Endothelial cell of umbilical vein (primary cell): ENCODE data around the gene RNF183. TPM values are rescaled to one million over a fixed set of nuclear protein-coding genes. Genes with fewer than 3 reads are reported as not detected.

Experiments used
- BruUV-seq: library from RNA; stranded (reverse); fragments of 400-500 nt; replicated peaks from 2 replicates; lab custom pipeline; 2021; lab: Mats Ljungman, UMichigan
- CTCF ChIA-PET: fragments of 300-600, 350-600 bp; sonication (Branson Sonifier 250); formaldehyde crosslinking; loops from one replicate; lab custom pipeline; 2021; ENCODE audit warnings: antibody characterized with exemption, inconsistent platforms; lab: Charles Lee
- POLR2A ChIA-PET: fragments of 300-600, 350-600 bp; sonication (Branson Sonifier 250); formaldehyde crosslinking; loops from one replicate; lab custom pipeline; 2021; ENCODE audit warnings: antibody characterized with exemption, inconsistent platforms; lab: Charles Lee
- DNase-seq: peaks from one replicate; pipeline ENCODE4 v3.0.0-alpha.2; 2011; ENCODE audit warnings: low read depth, low spot score
- FAIRE-seq: peaks from 2 replicates; lab custom pipeline; 2011; peaks lifted over from hg19 to GRCh38; lab: Jason Lieb, UNC
- H2AFZ ChIP-seq: 2 replicates; pipeline ENCODE4 v1.6.0; 2012; ENCODE audit warnings: low read depth, low read length, control low read depth, inconsistent platforms
- H3K27ac ChIP-seq: 2 replicates; pipeline ENCODE4 v1.5.1; 2011; ENCODE audit warnings: low read depth, mild to moderate bottlenecking, control low read depth, low read length, moderate library complexity; ENCODE audit not compliant: insufficient read depth
- H3K27me3 ChIP-seq, 2 experiments: 2 replicates each; pipeline versions ENCODE4 v1.6.0 to v1.6.1; 2011; ENCODE audit warnings: low read length in 2 of 2, mixed read lengths in 1 of 2; ENCODE audit not compliant: control insufficient read depth in 2 of 2, insufficient read depth in 2 of 2
- H3K36me3 ChIP-seq, 2 experiments: 2 replicates in 1 of 2; 3 replicates in 1 of 2; pipeline ENCODE4 v1.5.1; 2011; ENCODE audit warnings: low read length in 2 of 2, mild to moderate bottlenecking in 1 of 2, moderate library complexity in 1 of 2; ENCODE audit not compliant: control insufficient read depth in 2 of 2, insufficient read depth in 2 of 2; ENCODE audit errors: extremely low read depth in 1 of 2
- H3K4me1 ChIP-seq: 3 replicates; pipeline ENCODE4 v1.5.1; 2011; ENCODE audit warnings: mild to moderate bottlenecking, low read length; ENCODE audit not compliant: control insufficient read depth, insufficient read depth; ENCODE audit errors: extremely low read depth
- H3K4me2 ChIP-seq: 2 replicates; pipeline ENCODE4 v1.6.1; 2011; ENCODE audit warnings: low read length, control low read depth, mixed read lengths; ENCODE audit not compliant: insufficient read depth
- H3K4me3 ChIP-seq, 3 experiments: fragments of 200-600 bp in 1 of 3; sonication (generic), shearing (Covaris generic) in 1 of 3; replicated peaks in 1 of 3; 2 replicates each; pipeline ENCODE4 v1.5.1; 2011 to 2016; ENCODE audit warnings: control low read depth in 3 of 3, low read length in 3 of 3, mild to moderate bottlenecking in 2 of 3, inconsistent platforms in 1 of 3, low read depth in 1 of 3, moderate library complexity in 1 of 3; ENCODE audit not compliant: insufficient read depth in 1 of 3
- H3K79me2 ChIP-seq: 2 replicates; pipeline ENCODE4 v1.6.0; 2012; ENCODE audit warnings: low read length, inconsistent platforms; ENCODE audit not compliant: control insufficient read depth, insufficient read depth
- H3K9ac ChIP-seq: replicated peaks from 2 replicates; pipeline ENCODE3; 2011; ENCODE audit warnings: low read length, control low read depth; ENCODE audit not compliant: insufficient read depth; ENCODE audit errors: extremely low read depth
- H3K9me1 ChIP-seq: replicated peaks from 3 replicates; pipeline ENCODE4 v1.6.0; 2011; ENCODE audit warnings: mild to moderate bottlenecking, low read length; ENCODE audit not compliant: control insufficient read depth, insufficient read depth; ENCODE audit errors: extremely low read depth
- H3K9me3 ChIP-seq: replicated peaks from 2 replicates; pipeline ENCODE4 v1.5.1; 2012; ENCODE audit warnings: low read length, inconsistent platforms; ENCODE audit not compliant: control insufficient read depth, insufficient read depth
- H4K20me1 ChIP-seq: replicated peaks from 2 replicates; pipeline ENCODE3; 2011; ENCODE audit warnings: mild to moderate bottlenecking, low read length; ENCODE audit not compliant: control insufficient read depth, insufficient read depth; ENCODE audit errors: extremely low read depth
- FOS ChIP-seq: IDR thresholded peaks from 2 replicates; pipeline ENCODE4 v1.6.1; 2011; ENCODE audit warnings: mild to moderate bottlenecking, low read length, moderate library complexity, borderline replicate concordance; ENCODE audit not compliant: insufficient read depth
- GATA2 ChIP-seq: IDR thresholded peaks from 2 replicates; pipeline ENCODE4 v1.7.0; 2011; ENCODE audit warnings: low read depth, mild to moderate bottlenecking, moderate library complexity, mixed read lengths, low read length; ENCODE audit not compliant: insufficient read length, insufficient read depth
- JUN ChIP-seq: IDR thresholded peaks from 2 replicates; pipeline ENCODE4 v1.6.1; 2011; ENCODE audit warnings: borderline replicate concordance, low read depth; ENCODE audit not compliant: insufficient read length, insufficient read depth
- MYC ChIP-seq: IDR thresholded peaks from one replicate; pipeline ENCODE4 v1.6.1; 2011; ENCODE audit warnings: mild to moderate bottlenecking, low read depth, low read length
- POLR2A ChIP-seq: IDR thresholded peaks from 2 replicates; pipeline ENCODE4 v1.6.1; 2012; ENCODE audit warnings: low read depth, mild to moderate bottlenecking, control low read depth, low read length
- POLR2AphosphoS5 ChIP-seq: IDR thresholded peaks from 2 replicates; pipeline ENCODE4 v1.6.1; 2012; ENCODE audit warnings: low read depth, mild to moderate bottlenecking, control low read depth, low read length, moderate library complexity; ENCODE audit not compliant: insufficient read depth
- dilution Hi-C: fragments of 300-500 bp; cut with MboI; formaldehyde crosslinking; loops from one replicate; pipeline ENCODE4 v1.15.0; 2019; ENCODE audit warnings: low sequenced_read_pairs; ENCODE audit not compliant: extremely low pct_ligation_motif_present
- intact Hi-C: fragments of 100-400 bp; cut with micrococcal nuclease; formaldehyde crosslinking; loops from one replicate; pipeline ENCODE4 v1.10.0; 2022
- polyA plus RNA-seq, 4 experiments: library from polyadenylated mRNA; depleted of rRNA in 3 of 4; stranded (reverse) in 3 of 4; unstranded in 1 of 4; fragments of >200 nt; gene quantifications; 2 replicates each; pipeline versions ENCODE4 v1.2.1 to v1.2.3, GENCODE V29; 2011 to 2012; ENCODE audit warnings: missing spikeins in 1 of 4
- total RNA-seq: library from RNA; stranded (reverse); gene quantifications from 2 replicates; pipeline ENCODE4 v1.2.3, GENCODE V29; 2021
- TF ChIP-seq, protein P1 (sequence below): IDR thresholded peaks from 2 replicates; pipeline ENCODE4 v1.6.1; 2011; ENCODE audit not compliant: insufficient read depth, insufficient read length
- TF ChIP-seq, protein P2 (sequence below), 2 donors: IDR thresholded peaks; 1 replicate in 1 of 2; 2 replicates in 1 of 2; pipeline ENCODE4 v1.5.1; 2011; ENCODE audit warnings: low read length in 2 of 2, mild to moderate bottlenecking in 2 of 2, moderate library complexity in 2 of 2, control low read depth in 1 of 2, inconsistent platforms in 1 of 2, low read depth in 1 of 2; ENCODE audit not compliant: insufficient read depth in 1 of 2; ENCODE audit errors: extremely low read depth in 1 of 2

Gene RNF183
- total and polyA plus RNA-seq, 2 donors (not counting 3 experiments of a cell fraction or from before 2014, with no cell fraction given) = not detected

DNA sequence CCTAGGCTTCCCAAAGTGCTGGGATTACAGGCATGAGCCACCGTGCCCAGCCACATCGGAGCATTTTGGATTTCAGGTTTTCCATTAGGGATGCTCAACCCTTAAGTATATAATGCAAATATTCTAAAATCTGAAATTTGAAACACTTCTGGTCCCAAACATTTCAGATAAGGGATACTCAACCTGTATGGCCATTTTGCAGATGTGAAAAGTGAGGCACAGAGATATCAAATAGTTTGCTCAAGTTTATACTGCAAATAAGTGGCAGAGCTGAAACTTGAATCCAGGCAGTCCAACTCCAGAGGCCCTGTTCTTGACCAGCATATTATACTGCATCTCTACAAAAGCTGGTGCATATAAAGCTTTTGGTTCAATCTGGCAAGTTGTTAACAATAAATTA lies 34.5 kb upstream of the RNF183 start:
- Histone ChIP-seq H3K4me3 (no peak overlapping the region), H3K27ac (no peak overlapping the region), H3K4me2 (no peak overlapping the region), H3K4me1 (peaks cover 8% of the 10 kb centered on the region), H3K9ac (no peak overlapping the region), H3K9me3 (no peaks in the 10 kb centered on the region), H3K79me2 (no peaks in the 10 kb centered on the region), H3K27me3 (peaks cover 0 to 5% of the 10 kb centered on the region in 2 experiments), H3K9me1 (no peaks in the 10 kb centered on the region), H4K20me1 (no peaks in the 10 kb centered on the region), H3K36me3 (no peaks in the 10 kb centered on the region), H2AFZ (no peak overlapping the region)
- intact Hi-C loops = no loop called here
- BruUV-seq = no TSS peak
- TF ChIP-seq JUN (no peak), POLR2AphosphoS5 (no peak), POLR2A (no peak), MYC (no peak), GATA2 (no peak), FOS (no peak)
- TF ChIP-seq, protein P1, sequence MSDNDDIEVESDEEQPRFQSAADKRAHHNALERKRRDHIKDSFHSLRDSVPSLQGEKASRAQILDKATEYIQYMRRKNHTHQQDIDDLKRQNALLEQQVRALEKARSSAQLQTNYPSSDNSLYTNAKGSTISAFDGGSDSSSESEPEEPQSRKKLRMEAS = no peak
- CTCF ChIA-PET = no interaction called here
- POLR2A ChIA-PET = interaction anchor here (0.6 kb wide), 1 partner anchor 69 kb away, joined by 3 read pairs; no protein-coding TSS in a partner anchor
- DNase-seq (no peak), FAIRE-seq (no peak)
- dilution Hi-C loops = no loop called here

DNA sequence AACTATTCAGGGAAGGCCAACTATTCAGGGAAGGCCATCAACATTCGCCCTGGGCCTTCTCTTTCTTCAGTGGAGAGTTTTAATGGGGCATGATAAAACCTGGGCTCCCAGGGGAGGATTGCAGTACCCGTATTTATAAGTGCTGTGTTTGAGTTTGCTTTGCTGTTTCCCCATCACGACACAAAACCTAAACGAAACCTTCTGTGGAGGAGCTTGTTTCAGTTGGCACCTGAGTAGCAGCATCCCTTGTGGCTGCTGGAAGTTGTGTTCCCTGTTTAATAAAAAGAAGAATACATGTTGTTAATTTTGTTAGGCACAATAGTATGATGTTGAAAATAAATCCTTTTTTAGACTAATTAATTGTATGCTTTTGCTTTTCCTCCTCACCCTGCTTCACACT lies 28.6 kb upstream of the RNF183 start:
- Histone ChIP-seq H3K27ac (no peak overlapping the region), H4K20me1 (no peaks in the 10 kb centered on the region), H3K9me3 (no peaks in the 10 kb centered on the region), H3K27me3 (peaks cover 0 to 5% of the 10 kb centered on the region in 2 experiments), H3K9ac (no peak overlapping the region), H3K4me2 (no peak overlapping the region), H3K36me3 (no peaks in the 10 kb centered on the region), H3K9me1 (no peaks in the 10 kb centered on the region), H3K4me1 (no peaks in the 10 kb centered on the region), H3K79me2 (no peaks in the 10 kb centered on the region), H3K4me3 (no peak overlapping the region), H2AFZ (no peak overlapping the region)
- no TSS peak for BruUV-seq
- POLR2A ChIA-PET = interaction anchor here (0.6 kb wide), 1 partner anchor 80 kb away, joined by 4 read pairs; no protein-coding TSS in a partner anchor
- CTCF ChIA-PET = no interaction called here
- FAIRE-seq = no peak
- dilution Hi-C loops = no loop called here
- TF ChIP-seq FOS (no peak), GATA2 (no peak)
- TF ChIP-seq, protein P2, sequence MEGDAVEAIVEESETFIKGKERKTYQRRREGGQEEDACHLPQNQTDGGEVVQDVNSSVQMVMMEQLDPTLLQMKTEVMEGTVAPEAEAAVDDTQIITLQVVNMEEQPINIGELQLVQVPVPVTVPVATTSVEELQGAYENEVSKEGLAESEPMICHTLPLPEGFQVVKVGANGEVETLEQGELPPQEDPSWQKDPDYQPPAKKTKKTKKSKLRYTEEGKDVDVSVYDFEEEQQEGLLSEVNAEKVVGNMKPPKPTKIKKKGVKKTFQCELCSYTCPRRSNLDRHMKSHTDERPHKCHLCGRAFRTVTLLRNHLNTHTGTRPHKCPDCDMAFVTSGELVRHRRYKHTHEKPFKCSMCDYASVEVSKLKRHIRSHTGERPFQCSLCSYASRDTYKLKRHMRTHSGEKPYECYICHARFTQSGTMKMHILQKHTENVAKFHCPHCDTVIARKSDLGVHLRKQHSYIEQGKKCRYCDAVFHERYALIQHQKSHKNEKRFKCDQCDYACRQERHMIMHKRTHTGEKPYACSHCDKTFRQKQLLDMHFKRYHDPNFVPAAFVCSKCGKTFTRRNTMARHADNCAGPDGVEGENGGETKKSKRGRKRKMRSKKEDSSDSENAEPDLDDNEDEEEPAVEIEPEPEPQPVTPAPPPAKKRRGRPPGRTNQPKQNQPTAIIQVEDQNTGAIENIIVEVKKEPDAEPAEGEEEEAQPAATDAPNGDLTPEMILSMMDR (IDR thresholded peaks at IDR 0.05; ENCODE audit: extremely low read depth in 1 of 2, insufficient read depth in 1 of 2, low read depth in 1 of 2, low read length in 2 of 2) = no peak
- intact Hi-C loops = no loop called here
- no peak for DNase-seq
